Gastrocnemius medialis (tissue), 4 donors: Measurements from ENCODE around the gene CNIH4. TPM values are rescaled to one million over a fixed set of nuclear protein-coding genes. Genes with fewer than 3 reads are reported as not detected.
"Not testable (repeated sequence)": the region's sequence is repeated elsewhere in the genome, so short reads cannot be mapped to it uniquely, and the experiment has no call there.

Source experiments
- ATAC-seq, 2 donors: fragments of 150-250 bp; one replicate each; pipeline ENCODE4 v1.9.1; 2016
- DNase-seq, 2 donors: peaks; one replicate each; pipeline ENCODE4 v3.0.0-alpha.2; 2019
- H3K27ac ChIP-seq, 4 donors: fragments of 200-600 bp; sonication (generic); 1 replicate in 1 of 4; 2 replicates in 3 of 4; pipeline ENCODE4 v1.5.1; 2016 to 2018; ENCODE audit warnings: mild to moderate bottlenecking in 2 of 4, moderate library complexity in 1 of 4
- H3K27me3 ChIP-seq, 3 donors: fragments of 200-600 bp; sonication (generic) in 2 of 3; 1 replicate in 1 of 3; 2 replicates in 2 of 3; pipeline versions ENCODE4 v1.5.1 to v1.6.0; 2016 to 2019; ENCODE audit warnings: mild to moderate bottlenecking in 1 of 3, moderate library complexity in 1 of 3
- H3K36me3 ChIP-seq, 2 donors: fragments of 200-600 bp; sonication (generic) in 1 of 2; one replicate each; pipeline ENCODE4 v1.5.1; 2017 to 2018
- H3K4me1 ChIP-seq, 2 donors: fragments of 200-600 bp; sonication (generic) in 1 of 2; one replicate each; pipeline ENCODE4 v1.5.1; 2016 to 2017; ENCODE audit warnings: mild to moderate bottlenecking in 2 of 2
- H3K4me3 ChIP-seq, 4 donors: fragments of 200-600 bp; sonication (generic) in 3 of 4; 1 replicate in 1 of 4; 2 replicates in 3 of 4; pipeline ENCODE4 v1.5.1; 2016 to 2019; ENCODE audit warnings: mild to moderate bottlenecking in 2 of 4
- H3K9me3 ChIP-seq, 3 donors: fragments of 200-600 bp; sonication (generic) in 2 of 3; 1 replicate in 1 of 3; 2 replicates in 2 of 3; pipeline ENCODE4 v1.5.1; 2016 to 2019
- CTCF ChIP-seq, 5 experiments: fragments of 450-650 bp in 3 of 5; fragments of 200-600 bp in 2 of 5; sonication (generic) in 2 of 5; IDR thresholded peaks in 4 of 5; conservative IDR thresholded peaks in 1 of 5; 1 replicate in 4 of 5; 2 replicates in 1 of 5; pipeline ENCODE4 v1.5.1; 2016 to 2019; ENCODE audit warnings: antibody characterized with exemption in 5 of 5, mild to moderate bottlenecking in 3 of 5, moderate library complexity in 3 of 5
- POLR2A ChIP-seq, 2 donors: fragments of 450-650 bp; IDR thresholded peaks; one replicate each; pipeline ENCODE4 v1.6.1; 2017; ENCODE audit warnings: antibody characterized with exemption in 2 of 2, mild to moderate bottlenecking in 2 of 2, moderate library complexity in 2 of 2
- in situ Hi-C, 4 donors: fragments of 200-750 bp; cut with MboI; loops; one replicate each; pipeline versions ENCODE4 v1.15.0 to v1.8.0; 2017; ENCODE audit warnings: low sequenced_read_pairs in 4 of 4
- intact Hi-C: fragments of 100-400 bp; cut with DNase I; formaldehyde crosslinking; loops from one replicate; pipeline ENCODE4 v1.15.1; 2023; ENCODE audit warnings: low total_unique reads
- microRNA-seq, 2 donors: library from miRNA; unstranded; fragments of <30 nt; microRNA quantifications; one replicate each; pipeline ENCODE4, GENCODE V29; 2016; ENCODE audit warnings: borderline replicate concordance in 2 of 2
- total RNA-seq, 4 donors: library from RNA; depleted of rRNA; stranded (reverse); fragments of >200 nt; gene quantifications; one replicate each; pipeline versions ENCODE4 v1.1.0 to v1.2.3, GENCODE V29; 2016

Gene CNIH4
- total RNA-seq, 4 donors from 2014 or later, result 24.5 to 58.5 (median 39.1) TPM

GRCh38 chr1:224420106-224420505 is 63.4 kb downstream of the CNIH4 start:
- Histone ChIP-seq H3K4me1 (peaks cover 6 to 9% of the 10 kb centered on the region in 2 donors), H3K9me3 (no peaks in the 10 kb centered on the region), H3K27ac (peak overlapping the region in 1 of 4 donors; percentile 5), H3K4me3 (no peak overlapping the region), H3K36me3 (peaks cover 18 to 99% of the 10 kb centered on the region in 2 donors), H3K27me3 (no peaks in the 10 kb centered on the region)
- DNase-seq, result no peak
- ATAC-seq, result no peak
- in situ Hi-C loops, result no loop called here
- intact Hi-C loops, result no loop called here
- no peak for TF ChIP-seq CTCF (IDR thresholded peaks at IDR 0.05 in 4 of 5, conservative IDR thresholded peaks at IDR 0.05 in 1 of 5)
- TF ChIP-seq POLR2A (IDR thresholded peaks at IDR 0.05), result no peak

GRCh38 chr1:224425279-224425884 is 68.7 kb downstream of the CNIH4 start:
- Histone ChIP-seq H3K27ac (peak overlapping the region in 1 of 4 donors; percentile 2), H3K4me3 (no peak overlapping the region), H3K9me3 (no peaks in the 10 kb centered on the region), H3K27me3 (no peaks in the 10 kb centered on the region), H3K36me3 (peaks cover 3 to 69% of the 10 kb centered on the region in 2 donors), H3K4me1 (peaks cover 20 to 40% of the 10 kb centered on the region in 2 donors)
- DNase-seq (no peak), ATAC-seq (no peak)
- intact Hi-C loops, result no loop called here
- no peak for TF ChIP-seq POLR2A (IDR thresholded peaks at IDR 0.05)
- no peak for TF ChIP-seq CTCF (IDR thresholded peaks at IDR 0.05 in 4 of 5, conservative IDR thresholded peaks at IDR 0.05 in 1 of 5)
- in situ Hi-C loops, result no loop called here

GRCh38 chr1:224426869-224427268 is 70.2 kb downstream of the CNIH4 start:
- in situ Hi-C loops, intact Hi-C loops, ATAC-seq, H3K27me3 ChIP-seq, DNase-seq, H3K9me3 ChIP-seq, H3K4me3 ChIP-seq: not testable (repeated sequence)
- H3K36me3 ChIP-seq, result peaks cover 0 to 54% of the 10 kb centered on the region in 2 donors
- peaks cover 35 to 55% of the 10 kb centered on the region in 2 donors for H3K4me1 ChIP-seq
- H3K27ac ChIP-seq, result peak overlapping the region in 1 of 4 donors; percentile 98

GRCh38 chr1:224427346-224427745 is 70.7 kb downstream of the CNIH4 start:
- intact Hi-C loops (no loop called here), in situ Hi-C loops (no loop called here)
- ATAC-seq (no peak), DNase-seq (no peak)
- H3K4me3 ChIP-seq, result no peak overlapping the region
- H3K27ac ChIP-seq, result peak overlapping the region in 3 of 4 donors; percentile 28 to 98 (median 37)
- TF ChIP-seq CTCF (IDR thresholded peaks at IDR 0.05 in 4 of 5, conservative IDR thresholded peaks at IDR 0.05 in 1 of 5), result no peak
- no peaks in the 10 kb centered on the region for H3K9me3 ChIP-seq
- H3K27me3 ChIP-seq, result no peaks in the 10 kb centered on the region
- peaks cover 0 to 50% of the 10 kb centered on the region in 2 donors for H3K36me3 ChIP-seq
- H3K4me1 ChIP-seq, result peaks cover 36 to 59% of the 10 kb centered on the region in 2 donors

GRCh38 chr1:224428713-224429112 is 72.0 kb downstream of the CNIH4 start:
- peaks cover 0 to 36% of the 10 kb centered on the region in 2 donors for H3K36me3 ChIP-seq
- ATAC-seq, H3K27me3 ChIP-seq, H3K4me3 ChIP-seq, in situ Hi-C loops, intact Hi-C loops, DNase-seq, H3K9me3 ChIP-seq: not testable (repeated sequence)
- H3K27ac ChIP-seq, result peak overlapping the region; percentile 95 to 100 (median 99)
- peaks cover 34 to 64% of the 10 kb centered on the region in 2 donors for H3K4me1 ChIP-seq

Small RNA genes within 50 kb of the gene (microRNA-seq; reads per million reads assigned to microRNA genes)
- gene MIR4742, result 0 reads per million in 2 donors

Other genes with a start within 250 kb of the CNIH4 start
- 10 to 100 TPM; 20.2 to 30.9 (median 27.4) TPM for gene FBXO28, start 242.8 kb upstream of the CNIH4 start, total RNA-seq
- gene DEGS1, start 173.6 kb upstream of the CNIH4 start, total RNA-seq, result 10 to 100 TPM; 21.5 to 26.3 (median 24.2) TPM
- gene NVL, start 26.7 kb upstream of the CNIH4 start, total RNA-seq, result 10 to 100 TPM in 1 of 4 donors, 1 to 10 TPM in 3; 6.5 to 32.5 (median 7.7) TPM
- gene WDR26, start 77.9 kb downstream of the CNIH4 start, total RNA-seq, result 10 to 100 TPM; 62.1 to 86.5 (median 74.0) TPM